ENCODE measurements around the gene FBL.
"Not testable (repeated sequence)": the region's sequence is repeated elsewhere in the genome, so short reads cannot be mapped to it uniquely, and the experiment has no call there.

The FBL gene

DNA sequence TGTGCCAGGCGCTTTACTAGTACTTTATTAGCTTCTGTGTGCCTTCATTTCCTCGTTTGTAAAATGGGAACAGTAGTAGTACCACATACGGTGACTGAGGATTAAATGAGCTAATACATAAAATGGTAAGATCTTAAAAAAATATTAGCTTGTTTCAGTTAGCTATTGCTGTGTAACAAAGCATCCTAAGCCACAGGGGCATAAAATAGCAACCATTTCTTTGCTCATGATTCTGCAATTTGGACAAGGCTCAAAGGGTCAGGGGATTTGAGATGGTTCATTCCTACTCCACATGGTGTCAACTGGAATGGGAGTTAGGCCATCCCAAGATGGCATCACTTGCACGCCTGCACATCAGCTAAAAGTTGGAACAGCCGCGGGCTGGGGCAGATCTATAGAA, 25.5 kb downstream of the FBL start:
- DNase-seq, result no peak

- no peak for DNase-seq
Observed at GRCh38 chr19:39819786-39820185, 26.4 kb downstream of the FBL start.

DNA sequence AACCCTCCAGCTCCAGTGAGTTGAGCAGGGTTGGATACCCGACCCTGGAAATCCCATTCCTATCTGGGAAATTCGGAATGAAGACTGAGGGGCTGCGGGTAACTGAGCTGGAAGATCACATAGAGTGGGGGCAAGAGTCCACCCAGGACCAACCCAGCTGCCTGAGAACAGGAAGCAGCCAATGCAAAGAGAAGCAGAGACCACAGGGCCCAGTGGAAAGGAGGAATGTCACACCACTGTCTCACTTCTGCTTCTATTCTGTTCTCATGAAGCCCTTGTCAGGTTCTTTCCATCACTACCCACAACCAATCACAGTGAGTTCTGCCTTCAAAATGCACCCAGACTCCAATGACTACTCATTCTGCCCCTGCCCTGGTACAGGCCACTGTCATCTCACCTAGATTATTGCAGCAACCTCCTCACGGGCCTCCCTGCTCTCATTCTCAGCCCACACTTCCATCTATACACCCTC, 27.5 kb downstream of the FBL start:
- no peak for DNase-seq

DNA sequence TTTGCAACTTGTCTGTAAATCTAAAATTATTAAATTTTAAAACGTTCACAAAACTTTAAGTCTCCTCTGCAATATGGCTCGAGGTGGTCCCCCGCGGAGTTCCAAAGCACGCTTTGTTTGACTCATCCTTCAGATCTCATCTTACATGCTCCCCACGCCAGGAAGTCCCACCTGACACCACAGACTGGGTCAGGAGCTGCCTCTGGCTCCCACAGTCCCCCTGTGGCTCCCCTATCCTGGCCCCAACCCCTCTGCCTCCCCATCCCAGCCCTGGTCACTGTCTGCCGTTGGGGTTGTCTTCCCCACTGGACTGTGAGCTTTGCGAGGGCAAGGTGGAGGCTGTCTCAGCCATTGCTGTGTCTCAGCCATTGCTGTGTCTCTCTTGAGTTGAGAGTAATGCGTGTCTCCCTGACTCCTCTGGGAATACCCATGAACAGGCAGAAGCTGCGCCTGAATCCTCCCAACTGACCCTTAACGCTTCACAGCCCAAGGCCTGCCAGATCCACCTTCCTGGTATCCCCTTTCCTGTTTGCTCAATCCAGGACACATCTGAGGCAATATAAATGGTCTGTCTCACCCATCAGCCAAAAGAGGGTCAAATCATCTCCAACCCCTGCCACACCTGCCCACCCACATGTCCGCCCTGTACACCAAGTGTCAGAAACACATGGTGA, 28.2 kb downstream of the FBL start:
- no peak for DNase-seq

- DNase-seq, result no peak
Observed at GRCh38 chr19:39816287-39817048, 29.7 kb downstream of the FBL start.

GRCh38 chr19:39814595-39814994, 31.6 kb downstream of the FBL start:
- no peak for DNase-seq

GRCh38 chr19:39814111-39814510, 32.1 kb downstream of the FBL start:
- DNase-seq, result not testable (repeated sequence)

- peak in 1 of 3 experiments; percentile 6 for DNase-seq
Observed at GRCh38 chr19:39813264-39813993, 32.8 kb downstream of the FBL start.

- no peak for DNase-seq
Observed at GRCh38 chr19:39811064-39811463, 35.1 kb downstream of the FBL start.

GRCh38 chr19:39810424-39810823, 35.8 kb downstream of the FBL start:
- DNase-seq, result no peak

- DNase-seq, result no peak
Observed at GRCh38 chr19:39809368-39809767, 36.8 kb downstream of the FBL start.

- DNase-seq, result not testable (repeated sequence)
Observed at GRCh38 chr19:39808688-39809087, 37.5 kb downstream of the FBL start.

GRCh38 chr19:39807846-39808364, 38.3 kb downstream of the FBL start:
- no peak for DNase-seq

GRCh38 chr19:39805104-39805503, 41.1 kb downstream of the FBL start:
- DNase-seq, result no peak

- DNase-seq, result peak in 1 of 3 experiments; percentile 4
Observed at GRCh38 chr19:39802958-39803357, 43.2 kb downstream of the FBL start.

DNA sequence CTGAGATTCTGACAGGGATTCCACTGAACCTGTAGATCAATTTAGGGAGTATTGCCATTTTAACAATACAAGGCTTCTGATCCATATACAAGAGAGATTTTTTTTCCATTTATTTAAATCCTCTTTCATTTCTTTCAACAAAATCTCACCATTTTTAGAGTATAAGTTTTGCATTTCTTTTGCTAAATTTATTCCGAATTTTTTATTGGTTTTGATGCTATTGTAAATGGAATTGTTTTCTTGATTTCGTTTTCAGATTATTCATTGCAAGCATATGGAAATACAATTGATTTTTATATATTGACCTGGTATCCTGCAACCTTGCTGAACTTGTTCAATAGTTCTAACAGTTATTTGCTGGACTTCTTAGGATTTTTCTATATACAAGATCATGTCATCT, 49.1 kb downstream of the FBL start:
- no peak for DNase-seq

GRCh38 chr19:39796000-39796498, 50.1 kb downstream of the FBL start:
- DNase-seq, result no peak

- no peak for DNase-seq
Observed at GRCh38 chr19:39795001-39795400, 51.2 kb downstream of the FBL start.

GRCh38 chr19:39792999-39793546, 53.1 kb downstream of the FBL start:
- peak; percentile 60 to 85 (median 82) for DNase-seq

- no peak for DNase-seq
Observed at GRCh38 chr19:39788244-39788643, 57.9 kb downstream of the FBL start.

Data from NCI-H1417 (cell line).